HCT116 (cell line): Measurements from ENCODE around the gene PTBP1. TPM values are rescaled to one million over a fixed set of nuclear protein-coding genes. Genes with fewer than 3 reads are reported as not detected.
A peak's percentile ranks its signal among the peaks of the same experiment; 100 is the strongest.

Experiments used
- ATAC-seq: fragments of 200-7000 bp; cut with Tn5 transposase; 2 replicates; pipeline ENCODE4 v1.9.1; 2020; ENCODE audit warnings: mild to moderate bottlenecking, moderate library complexity
- BruUV-seq: library from RNA; stranded (reverse); fragments of 400-500 nt; replicated peaks from 2 replicates; lab custom pipeline; 2021; lab: Mats Ljungman, UMichigan
- CTCF ChIA-PET: fragments of 300-600 bp; sonication (Branson Sonifier 250); formaldehyde crosslinking; loops from one replicate; lab custom pipeline; 2021; ENCODE audit warnings: antibody characterized with exemption; lab: Charles Lee
- POLR2A ChIA-PET: fragments of 300-600, 350-600 bp; sonication (Branson Sonifier 250); formaldehyde crosslinking; loops from one replicate; lab custom pipeline; 2021; ENCODE audit warnings: antibody characterized with exemption; lab: Charles Lee
- RAD21 ChIA-PET, 2 experiments: fragments of 300-600 bp; sonication (Branson Sonifier 250); formaldehyde crosslinking; loops; one replicate each; lab custom pipeline; 2023; ENCODE audit warnings: low total read pairs in 2 of 2; ENCODE audit not compliant: uncharacterized antibody in 2 of 2, unreplicated experiment in 2 of 2, low non-redundant PET in 1 of 2; lab: Charles Lee
- DNase-seq: peaks from one replicate; pipeline ENCODE4 v3.0.0-alpha.2; 2010; ENCODE audit warnings: low read depth, low spot score
- H2AFZ ChIP-seq: fragments of 200-600 bp; shearing (Covaris generic), sonication (generic); 2 replicates; pipeline ENCODE4 v1.6.1; 2017; ENCODE audit warnings: low read depth, mixed run types, mixed read lengths, antibody characterized with exemption, low read length; ENCODE audit not compliant: poor library complexity, severe bottlenecking
- H3K27ac ChIP-seq: 2 replicates; pipeline ENCODE4 v1.5.1; 2012; ENCODE audit warnings: low read depth, low read length
- H3K27me3 ChIP-seq: fragments of 200-600 bp; sonication (generic); 2 replicates; pipeline ENCODE4 v1.6.1; 2016; ENCODE audit warnings: mixed run types, low read length, mixed read lengths; ENCODE audit not compliant: insufficient read depth
- H3K36me3 ChIP-seq, 2 experiments: fragments of 200-500 bp in 1 of 2; fragments of 200-600 bp in 1 of 2; sonication (Bioruptor generic) in 1 of 2; sonication (generic) in 1 of 2; 2 replicates each; pipeline versions ENCODE4 v1.5.1 to v1.6.1; 2014 to 2016; ENCODE audit warnings: low read length in 2 of 2, inconsistent platforms in 1 of 2, mixed read lengths in 1 of 2, mixed run types in 1 of 2; ENCODE audit not compliant: insufficient read depth in 2 of 2, control insufficient read depth in 1 of 2
- H3K4me1 ChIP-seq, 2 experiments: fragments of 200-600 bp in 1 of 2; sonication (generic) in 1 of 2; 2 replicates each; pipeline versions ENCODE4 v1.5.1 to v1.6.1; 2012 to 2017; ENCODE audit warnings: low read length in 2 of 2, inconsistent platforms in 1 of 2, mild to moderate bottlenecking in 1 of 2, mixed read lengths in 1 of 2, mixed run types in 1 of 2, moderate library complexity in 1 of 2; ENCODE audit not compliant: insufficient read depth in 2 of 2, control insufficient read depth in 1 of 2
- H3K4me2 ChIP-seq: fragments of 200-600 bp; sonication (generic); 2 replicates; pipeline ENCODE4 v1.6.1; 2017; ENCODE audit warnings: mixed run types, low read length, mixed read lengths
- H3K4me3 ChIP-seq, 2 experiments: fragments of 200-600 bp in 1 of 2; sonication (generic) in 1 of 2; replicated peaks in 1 of 2; 2 replicates each; pipeline ENCODE4 v1.5.1; 2011 to 2016; ENCODE audit warnings: low read length in 2 of 2, control low read depth in 1 of 2, low read depth in 1 of 2, mild to moderate bottlenecking in 1 of 2, mixed read lengths in 1 of 2, mixed run types in 1 of 2
- H3K79me2 ChIP-seq: fragments of 200-600 bp; sonication (generic); 2 replicates; pipeline ENCODE4 v1.6.1; 2017; ENCODE audit warnings: mild to moderate bottlenecking, mixed run types, low read length, moderate library complexity, mixed read lengths; ENCODE audit not compliant: insufficient read depth
- H3K9ac ChIP-seq: fragments of 200-600 bp; sonication (generic); 2 replicates; pipeline ENCODE4 v1.6.1; 2016; ENCODE audit warnings: low read length, mixed read lengths
- H3K9me2 ChIP-seq: fragments of 200-600 bp; sonication (generic), shearing (Covaris generic); 2 replicates; pipeline ENCODE4 v1.6.1; 2017; ENCODE audit warnings: mixed run types, mild to moderate bottlenecking, moderate library complexity; ENCODE audit not compliant: insufficient read depth
- H3K9me3 ChIP-seq, 2 experiments: fragments of 200-500 bp in 1 of 2; fragments of 200-600 bp in 1 of 2; sonication (Bioruptor generic) in 1 of 2; sonication (generic) in 1 of 2; 2 replicates each; pipeline ENCODE4 v1.6.1; 2014 to 2017; ENCODE audit warnings: low read length in 2 of 2, mixed read lengths in 2 of 2, inconsistent platforms in 1 of 2, low read depth in 1 of 2, mild to moderate bottlenecking in 1 of 2, mixed run types in 1 of 2, moderate library complexity in 1 of 2; ENCODE audit not compliant: control insufficient read depth in 1 of 2, insufficient read depth in 1 of 2
- H4K20me1 ChIP-seq: fragments of 200-600 bp; sonication (generic), shearing (Covaris generic); 2 replicates; pipeline ENCODE4 v1.6.1; 2017; ENCODE audit warnings: mixed run types, mild to moderate bottlenecking, moderate library complexity; ENCODE audit not compliant: insufficient read depth
- ATF3 ChIP-seq: IDR thresholded peaks from 2 replicates; pipeline ENCODE4 v1.6.1; 2012
- CEBPB ChIP-seq: IDR thresholded peaks from 2 replicates; pipeline ENCODE4 v1.6.1; 2012; ENCODE audit warnings: low read depth
- EGR1 ChIP-seq: IDR thresholded peaks from 2 replicates; pipeline ENCODE4 v1.6.1; 2012; ENCODE audit warnings: low read depth
- ELF1 ChIP-seq: IDR thresholded peaks from 2 replicates; pipeline ENCODE4 v1.6.1; 2012; ENCODE audit warnings: low read depth, borderline replicate concordance
- EZH2 ChIP-seq: fragments of 200-600 bp; sonication (generic); IDR thresholded peaks from 2 replicates; pipeline ENCODE4 v1.6.1; 2017; ENCODE audit warnings: antibody characterized with exemption, mixed run types
- EZH2phosphoT487 ChIP-seq: fragments of 200-600 bp; IDR thresholded peaks from 2 replicates; pipeline ENCODE4 v1.6.1; 2018; ENCODE audit warnings: antibody characterized with exemption, borderline replicate concordance
- JUND ChIP-seq: IDR thresholded peaks from 2 replicates; pipeline ENCODE4 v1.6.1; 2012
- RAD21 ChIP-seq: IDR thresholded peaks from 2 replicates; pipeline ENCODE4 v1.6.1; 2012; ENCODE audit warnings: low read depth, mild to moderate bottlenecking
- SIN3A ChIP-seq: IDR thresholded peaks from 2 replicates; pipeline ENCODE4 v1.6.1; 2012; ENCODE audit warnings: low read depth
- TCF7L2 ChIP-seq: IDR thresholded peaks from 2 replicates; pipeline ENCODE4 v1.7.0; 2011; ENCODE audit warnings: borderline replicate concordance, inconsistent platforms; ENCODE audit not compliant: insufficient read depth, insufficient read length; ENCODE audit errors: extremely low read depth
- ZFX ChIP-seq: fragments of 450-650 bp; IDR thresholded peaks from 2 replicates; pipeline ENCODE4 v1.6.1; 2017
- ZNF274 ChIP-seq: fragments of 200-500 bp; sonication (Bioruptor generic); IDR thresholded peaks from 2 replicates; pipeline ENCODE4 v1.6.1; 2014; ENCODE audit warnings: mild to moderate bottlenecking, low read depth, low read length, inconsistent platforms
- intact Hi-C: fragments of 100-400 bp; cut with micrococcal nuclease; formaldehyde crosslinking; loops from 2 replicates; pipeline ENCODE4 v1.10.0; 2022
- total RNA-seq: library from RNA; stranded (reverse); gene quantifications from one replicate; pipeline ENCODE4 v1.2.1, GENCODE V29; 2021; ENCODE audit not compliant: unreplicated experiment

Gene PTBP1
- total RNA-seq, 1 experiment from 2014 or later: 676 TPM

DNA sequence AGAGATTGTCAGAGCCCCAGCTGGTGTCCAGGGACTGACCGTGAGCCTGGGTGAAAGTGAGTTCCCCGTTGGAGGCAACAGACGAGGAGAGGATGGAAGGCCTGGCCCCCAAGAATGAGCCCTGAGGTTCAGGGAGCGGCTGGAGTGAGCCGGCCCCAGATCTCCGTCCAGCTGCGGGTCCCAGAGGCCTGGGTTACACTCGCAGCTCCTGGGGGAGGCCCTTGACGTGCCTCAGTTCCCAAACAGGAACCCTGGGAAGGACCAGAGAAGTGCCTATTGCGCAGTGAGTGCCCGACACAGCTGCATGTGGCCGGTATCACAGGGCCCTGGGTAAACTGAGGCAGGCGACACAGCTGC lies 53.7 kb downstream of the PTBP1 start:
- Histone ChIP-seq H3K4me3 (no peak overlapping the region), H3K4me2 (peak overlapping the region; percentile 51; the same call in 1 of the 2 replicates)
- peak; percentile 26 for ATAC-seq

GRCh38 chr19:852136-853013 lies 55.1 kb downstream of the PTBP1 start, which contains the start of gene ELANE:
Gene ELANE, plus strand, starts transcription at chr19:852303. Its CDS starts 26 bp downstream, at chr19:852329.
- BruUV-seq: no TSS peak
- Histone ChIP-seq H3K27ac (no peak within 1 kb of the TSS), H3K4me2 (no peak within 1 kb of the TSS), H4K20me1 (no peaks in the 10 kb centered on the region), H3K9me2 (no peaks in the 10 kb centered on the region), H3K4me3 (no peak within 1 kb of the TSS), H2AFZ (no peak within 1 kb of the TSS), H3K9me3 (no peaks in the 10 kb centered on the region), H3K4me1 (peaks cover 5 to 10% of the 10 kb centered on the region in 2 experiments; a peak in 3 of 4 replicates), H3K27me3 (no peaks in the 10 kb centered on the region), H3K79me2 (no peaks in the 10 kb centered on the region), H3K9ac (no peak within 1 kb of the TSS), H3K36me3 (no peaks in the 10 kb centered on the region)
- DNase-seq (no peak), ATAC-seq (no peak)
- ChIA-PET RAD21 (no interaction called here), POLR2A (no interaction called here), CTCF (no interaction called here)
- no peak for TF ChIP-seq SIN3A
- TF ChIP-seq ELF1: no peak
- no peak for TF ChIP-seq CEBPB
- no peak for TF ChIP-seq ZNF274
- TF ChIP-seq ATF3: no peak
- TF ChIP-seq TCF7L2: no peak
- no peak for TF ChIP-seq EZH2phosphoT487
- no peak for TF ChIP-seq EZH2
- no peak for TF ChIP-seq EGR1
- intact Hi-C loops: no loop called here

More for the DNA sequence above, 53.7 kb downstream of the PTBP1 start:
- no peaks in the 10 kb centered on the region for H3K79me2 ChIP-seq
- H2AFZ ChIP-seq: no peak overlapping the region
- peaks cover 5 to 10% of the 10 kb centered on the region in 2 experiments; a peak in 3 of 4 replicates for H3K4me1 ChIP-seq
- BruUV-seq: no TSS peak
- CTCF ChIA-PET: no interaction called here
- H3K9me3 ChIP-seq: no peaks in the 10 kb centered on the region
- intact Hi-C loops: no loop called here
- TF ChIP-seq SIN3A: no peak
- no peak for TF ChIP-seq EZH2
- TF ChIP-seq JUND: no peak
- TF ChIP-seq CEBPB: no peak
- no peak for TF ChIP-seq RAD21
- no peak for TF ChIP-seq TCF7L2
- TF ChIP-seq ZFX: 0 out of 2 replicates have a peak, but pooled peaks have one; percentile 10
- no peak for TF ChIP-seq ZNF274
- TF ChIP-seq, all 23 proteins: peak for 1
- no peak overlapping the region for H3K9ac ChIP-seq
- RAD21 ChIA-PET: no interaction called here
- H3K27ac ChIP-seq: peak overlapping the region; percentile 8; the same call in 1 of the 2 replicates
- no peaks in the 10 kb centered on the region for H3K27me3 ChIP-seq
- DNase-seq: no peak
- H3K9me2 ChIP-seq: no peaks in the 10 kb centered on the region
- H4K20me1 ChIP-seq: no peaks in the 10 kb centered on the region
- POLR2A ChIA-PET: interaction anchor here (1.1 kb wide), 1 partner anchor 9 kb away, joined by 4 read pairs; the partner anchor contains the start of gene CFD
- H3K36me3 ChIP-seq: no peaks in the 10 kb centered on the region
